AG10803 (cell line): ENCODE data around the gene ANKRD66.

Experiments
- DNase-seq: peaks from one replicate; pipeline ENCODE4 v3.0.0; 2010; ENCODE audit warnings: low read depth
- H3K4me3 ChIP-seq: 2 replicates; pipeline ENCODE4 v1.5.1; 2011; ENCODE audit warnings: mild to moderate bottlenecking, low read length, control low read depth
- TF ChIP-seq, protein P1 (sequence below): conservative IDR thresholded peaks from 2 replicates; pipeline ENCODE4 v1.5.1; 2011; ENCODE audit warnings: mild to moderate bottlenecking, low read length, control low read depth, inconsistent platforms

The ANKRD66 gene

GRCh38 chr6:46790355-46790874 is 43.7 kb downstream of the ANKRD66 start:
- no peak for DNase-seq
- no peak overlapping the region for H3K4me3 ChIP-seq
- TF ChIP-seq, protein P1, sequence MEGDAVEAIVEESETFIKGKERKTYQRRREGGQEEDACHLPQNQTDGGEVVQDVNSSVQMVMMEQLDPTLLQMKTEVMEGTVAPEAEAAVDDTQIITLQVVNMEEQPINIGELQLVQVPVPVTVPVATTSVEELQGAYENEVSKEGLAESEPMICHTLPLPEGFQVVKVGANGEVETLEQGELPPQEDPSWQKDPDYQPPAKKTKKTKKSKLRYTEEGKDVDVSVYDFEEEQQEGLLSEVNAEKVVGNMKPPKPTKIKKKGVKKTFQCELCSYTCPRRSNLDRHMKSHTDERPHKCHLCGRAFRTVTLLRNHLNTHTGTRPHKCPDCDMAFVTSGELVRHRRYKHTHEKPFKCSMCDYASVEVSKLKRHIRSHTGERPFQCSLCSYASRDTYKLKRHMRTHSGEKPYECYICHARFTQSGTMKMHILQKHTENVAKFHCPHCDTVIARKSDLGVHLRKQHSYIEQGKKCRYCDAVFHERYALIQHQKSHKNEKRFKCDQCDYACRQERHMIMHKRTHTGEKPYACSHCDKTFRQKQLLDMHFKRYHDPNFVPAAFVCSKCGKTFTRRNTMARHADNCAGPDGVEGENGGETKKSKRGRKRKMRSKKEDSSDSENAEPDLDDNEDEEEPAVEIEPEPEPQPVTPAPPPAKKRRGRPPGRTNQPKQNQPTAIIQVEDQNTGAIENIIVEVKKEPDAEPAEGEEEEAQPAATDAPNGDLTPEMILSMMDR = no peak

DNA sequence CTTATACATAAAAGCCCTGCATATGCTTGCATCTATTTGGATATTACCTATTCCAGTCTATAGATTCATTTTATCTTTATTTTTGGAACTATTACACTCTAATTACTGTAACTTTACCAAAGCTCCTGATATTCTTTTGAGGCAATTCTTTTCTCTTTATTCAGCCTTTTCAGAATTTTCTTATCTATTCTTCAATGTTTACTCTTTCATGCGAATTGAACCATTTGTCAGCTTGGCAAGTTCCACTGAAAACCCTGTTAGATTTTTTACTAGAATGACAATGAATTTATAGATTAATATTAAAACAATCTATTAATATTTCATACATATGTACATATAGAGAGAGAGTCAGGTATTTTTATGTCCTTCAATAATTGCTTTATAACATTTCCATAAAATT is 45.9 kb downstream of the ANKRD66 start:
- DNase-seq = no peak
- H3K4me3 ChIP-seq = no peak overlapping the region
- TF ChIP-seq, protein P1 = no peak

- no peak within 1 kb of the TSS for H3K4me3 ChIP-seq
- TF ChIP-seq, protein P1 = no peak
- no peak for DNase-seq
Measured at GRCh38 chr6:46793138-46793537, 46.4 kb downstream of the ANKRD66 start, which contains the start of gene MEP1A. MEP1A (plus strand) TSS chr6:46793389; CDS start chr6:46793399, 10 bp downstream.

DNA sequence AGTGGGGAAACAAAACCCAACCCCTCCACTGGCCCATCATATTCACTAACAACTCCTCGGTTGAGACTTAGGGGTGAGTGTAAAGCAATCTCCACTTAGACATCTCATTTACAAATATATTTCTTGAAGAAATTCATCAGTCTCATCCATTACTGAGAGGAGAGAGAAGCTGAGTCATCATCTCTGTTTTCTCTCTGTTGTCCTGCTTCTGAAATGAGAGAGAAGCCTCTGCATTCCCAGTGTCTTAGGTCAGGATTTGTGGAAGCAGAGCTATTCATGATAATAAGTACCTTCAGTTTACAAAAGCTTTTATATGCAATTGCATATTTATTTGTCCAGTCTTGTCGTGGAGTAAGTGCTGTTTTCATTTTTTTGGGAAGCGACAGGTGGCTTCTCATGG is 47.3 kb downstream of the ANKRD66 start:
- TF ChIP-seq, protein P1 = no peak
- H3K4me3 ChIP-seq = no peak overlapping the region

GRCh38 chr6:46795816-46796215 is 49.1 kb downstream of the ANKRD66 start:
- no peak for DNase-seq
- TF ChIP-seq, protein P1 = no peak
- H3K4me3 ChIP-seq = no peak overlapping the region

More for the DNA sequence above, 47.3 kb downstream of the ANKRD66 start:
- DNase-seq = no peak

- TF ChIP-seq, protein P1 = no peak
- no peak overlapping the region for H3K4me3 ChIP-seq
- DNase-seq = no peak
Measured at GRCh38 chr6:46796848-46797580, 50.3 kb downstream of the ANKRD66 start.

DNA sequence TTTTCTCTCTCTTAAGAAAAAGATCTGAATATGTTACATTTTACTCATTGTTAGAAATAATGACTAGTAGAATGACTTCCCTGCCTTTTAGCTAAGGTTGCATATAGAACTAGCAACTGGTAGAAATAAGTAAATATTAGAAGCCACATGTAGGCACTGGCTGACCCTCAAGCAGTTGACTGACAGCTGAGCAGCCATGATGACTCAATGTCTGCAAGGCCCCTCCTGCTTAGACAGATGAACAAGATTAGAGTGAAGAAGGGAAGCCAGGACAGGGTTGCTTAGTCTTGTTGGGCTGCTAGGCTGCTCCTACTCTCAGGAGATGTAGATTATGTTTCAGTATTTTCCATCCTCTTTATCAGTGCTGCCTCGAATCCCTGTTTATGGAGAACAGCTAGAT is 52.9 kb downstream of the ANKRD66 start:
- no peak for DNase-seq
- no peak overlapping the region for H3K4me3 ChIP-seq
- TF ChIP-seq, protein P1 = no peak
